HG03442 (cell line): Measurements from ENCODE around the gene METTL24.

ENCODE experiments used
- ATAC-seq: cut with Tn5 transposase; IDR thresholded peaks from one replicate; pipeline ENCODE4 v1.9.1; 2021; ENCODE audit warnings: mild to moderate bottlenecking, moderate library complexity; ENCODE audit not compliant: unreplicated experiment

The METTL24 gene, protein sequence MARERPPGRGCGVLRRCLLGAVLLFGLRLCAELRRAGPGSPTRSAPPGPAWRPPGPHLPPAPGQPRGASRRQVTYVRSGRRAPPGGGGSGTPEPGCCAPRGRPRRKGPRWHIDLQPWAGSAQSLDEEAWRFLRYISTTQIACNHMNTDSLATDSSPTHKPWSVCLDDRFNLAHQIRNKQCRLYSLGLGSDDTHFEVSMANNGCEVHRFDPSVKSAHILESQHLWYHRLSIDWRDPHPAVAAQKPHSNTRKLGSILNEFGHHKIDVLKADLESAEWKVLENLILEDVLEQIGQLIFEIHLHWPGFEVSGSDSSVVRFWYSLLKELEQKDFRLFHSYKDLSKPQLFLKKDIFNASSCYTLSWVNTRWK

DNA sequence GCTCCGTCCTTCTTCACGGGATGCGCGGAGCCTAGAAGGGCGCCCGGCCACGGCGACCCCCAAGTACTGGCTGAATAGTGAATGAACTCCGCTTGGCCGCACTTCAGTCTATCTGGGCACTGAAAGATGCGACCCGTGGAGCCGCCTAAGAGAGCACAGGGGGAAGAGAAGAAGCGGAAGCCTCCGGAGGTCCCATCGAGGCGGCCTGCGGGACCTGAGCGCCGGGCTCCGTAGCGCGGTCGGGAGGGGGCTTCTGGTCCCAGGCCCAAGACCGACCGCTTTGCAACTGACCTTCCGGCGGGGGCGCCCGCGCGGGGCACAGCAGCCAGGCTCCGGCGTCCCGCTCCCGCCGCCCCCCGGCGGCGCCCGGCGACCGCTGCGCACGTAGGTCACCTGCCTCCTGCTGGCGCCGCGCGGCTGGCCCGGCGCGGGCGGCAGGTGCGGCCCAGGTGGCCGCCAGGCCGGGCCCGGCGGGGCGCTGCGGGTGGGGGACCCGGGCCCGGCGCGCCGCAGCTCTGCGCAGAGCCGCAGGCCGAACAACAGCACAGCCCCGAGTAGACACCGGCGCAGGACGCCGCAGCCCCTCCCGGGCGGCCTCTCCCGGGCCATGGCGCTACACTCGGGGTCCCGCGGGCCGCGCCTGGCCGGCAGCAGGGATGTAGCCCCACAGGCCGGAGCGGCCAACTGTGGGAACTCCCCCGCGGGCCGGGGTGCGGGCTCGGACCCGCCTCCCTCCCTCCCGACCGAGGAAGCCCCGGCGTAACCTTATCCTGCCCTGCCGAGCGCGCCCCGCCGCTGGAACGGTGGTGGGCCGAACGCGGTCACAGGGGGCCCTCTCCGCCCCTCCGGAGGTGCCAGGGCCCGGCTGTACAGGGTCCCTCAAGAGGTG is at the start of gene METTL24:
Gene METTL24 (minus strand): TSS at position 686 of the 889 bp plus-strand sequence. CDS start 77 bp downstream, at position 609.
- ATAC-seq, result no peak

DNA sequence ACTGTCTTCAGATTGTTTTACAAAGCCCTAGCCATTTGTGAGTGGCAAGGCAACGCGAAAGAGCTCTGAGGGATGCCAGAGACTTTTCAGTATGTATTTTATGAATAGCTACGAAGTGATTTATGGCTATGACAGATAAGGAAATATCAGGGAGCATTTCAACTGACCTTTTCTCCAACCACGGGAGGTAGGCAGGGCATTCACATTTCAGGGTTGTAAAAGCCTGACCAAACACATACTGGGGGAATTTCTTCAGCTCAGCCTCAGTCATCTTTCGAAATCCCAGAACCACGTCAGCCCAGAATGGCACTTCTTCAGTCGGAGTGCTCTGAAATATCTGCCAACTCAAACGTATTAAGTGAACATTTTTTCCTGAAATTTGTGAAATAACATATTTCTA is 46.5 kb upstream of the METTL24 start:
- no peak for ATAC-seq

DNA sequence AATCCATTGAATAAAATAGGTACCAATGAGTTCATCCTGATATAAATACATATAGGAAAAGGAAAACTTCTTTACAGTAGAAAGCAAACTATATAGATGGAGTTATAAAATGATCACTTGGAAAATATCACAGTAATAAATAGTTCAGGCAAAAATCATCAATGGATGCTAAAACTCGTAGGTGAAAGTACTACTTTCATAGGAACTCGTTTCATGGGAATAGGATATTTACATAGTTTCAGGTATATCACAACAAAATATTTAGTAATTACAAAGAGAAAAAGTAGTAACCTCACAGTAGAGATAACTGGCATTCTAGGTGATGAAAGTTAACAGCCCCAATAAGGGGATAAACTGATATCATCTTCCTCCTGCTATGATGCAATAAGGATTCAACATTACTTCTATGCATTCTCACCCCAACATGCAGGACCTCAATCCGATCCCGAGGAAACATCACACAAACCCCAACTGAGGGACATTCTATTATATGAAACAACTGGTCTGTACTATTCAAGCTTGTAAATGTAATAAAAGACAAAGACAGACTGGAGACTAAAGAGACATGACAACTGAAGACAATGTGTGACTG is 43.5 kb upstream of the METTL24 start:
- no peak for ATAC-seq

DNA sequence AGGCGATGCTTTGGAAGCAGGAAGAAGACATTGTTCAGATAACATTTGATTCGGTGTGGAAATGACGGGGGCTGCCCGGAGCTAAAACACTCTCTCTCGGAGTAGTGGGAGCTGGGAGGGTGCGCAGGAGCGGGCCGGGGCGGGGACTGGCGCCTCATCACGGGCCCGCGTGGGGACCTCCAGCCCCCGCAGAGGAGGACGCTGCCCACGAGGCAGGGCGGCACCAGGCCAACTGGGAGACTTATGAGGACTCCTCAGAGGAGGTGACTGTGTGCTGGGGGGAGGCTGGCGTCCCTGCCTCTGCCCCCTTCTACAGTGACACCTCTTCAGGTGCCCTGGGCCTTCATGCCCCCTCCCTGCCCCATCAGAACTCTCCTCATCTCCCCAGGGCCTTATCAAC is 42.1 kb upstream of the METTL24 start:
- no peak for ATAC-seq

DNA sequence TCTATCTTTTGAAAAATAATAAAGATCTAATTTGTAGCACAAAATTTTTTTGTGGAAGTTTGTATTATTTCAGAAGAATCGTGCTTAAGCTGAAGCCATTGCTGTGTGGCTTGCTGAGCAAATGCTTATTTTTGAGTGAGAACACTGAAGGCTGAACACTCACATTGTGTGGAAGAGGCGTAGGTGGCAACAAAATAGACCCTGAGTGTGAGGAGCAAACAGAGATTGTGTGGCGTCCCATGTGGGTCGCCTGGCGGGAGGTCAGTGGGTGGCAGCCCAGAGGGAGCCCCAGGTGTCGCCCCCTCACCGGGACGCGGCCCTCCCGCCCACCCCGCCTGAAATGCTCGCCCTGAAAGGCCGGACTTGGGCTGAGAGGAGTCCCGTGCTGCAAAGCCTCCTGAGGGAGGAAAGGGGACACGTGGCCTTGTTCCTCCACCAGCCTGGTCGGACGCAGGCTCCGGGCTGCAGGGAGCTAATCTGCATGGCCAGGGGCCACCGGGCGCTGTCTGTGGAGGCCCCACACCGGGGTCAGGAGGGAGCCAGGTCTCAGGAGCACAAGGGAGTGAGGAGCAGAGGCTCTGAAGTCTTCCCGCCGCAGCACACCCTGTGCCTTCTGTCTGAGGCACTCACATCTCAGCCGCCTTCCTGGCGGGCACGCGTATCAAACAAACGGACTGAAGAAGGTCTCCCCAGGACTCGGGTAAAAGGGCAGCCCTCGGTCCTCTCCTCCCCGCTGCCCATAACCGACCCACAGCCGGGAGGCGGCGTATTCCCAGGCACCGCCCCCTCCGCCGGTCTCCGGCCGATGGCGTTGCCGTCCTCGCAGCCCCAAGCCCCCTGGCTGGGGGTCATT is 41.3 kb upstream of the METTL24 start:
- ATAC-seq, result no peak

DNA sequence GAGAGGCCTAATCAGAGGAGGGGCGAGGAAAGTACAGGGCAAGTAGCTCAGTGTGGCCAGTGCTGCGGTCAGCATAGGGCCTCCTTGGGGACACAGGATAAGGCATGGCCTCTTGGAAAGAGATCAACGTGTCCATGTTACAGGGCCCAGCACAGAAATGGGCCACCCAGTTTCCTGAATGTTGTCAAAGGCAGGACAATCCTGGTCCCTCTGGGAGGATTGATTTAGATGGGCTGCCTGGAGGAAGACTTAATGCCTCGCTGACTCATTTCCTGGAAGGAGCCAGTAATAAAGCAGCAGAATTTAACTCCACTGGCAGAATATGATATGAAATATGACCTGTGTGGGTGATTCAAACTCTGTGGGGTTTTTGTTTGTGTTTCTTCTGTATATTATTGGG is 40.6 kb upstream of the METTL24 start:
- no peak for ATAC-seq

DNA sequence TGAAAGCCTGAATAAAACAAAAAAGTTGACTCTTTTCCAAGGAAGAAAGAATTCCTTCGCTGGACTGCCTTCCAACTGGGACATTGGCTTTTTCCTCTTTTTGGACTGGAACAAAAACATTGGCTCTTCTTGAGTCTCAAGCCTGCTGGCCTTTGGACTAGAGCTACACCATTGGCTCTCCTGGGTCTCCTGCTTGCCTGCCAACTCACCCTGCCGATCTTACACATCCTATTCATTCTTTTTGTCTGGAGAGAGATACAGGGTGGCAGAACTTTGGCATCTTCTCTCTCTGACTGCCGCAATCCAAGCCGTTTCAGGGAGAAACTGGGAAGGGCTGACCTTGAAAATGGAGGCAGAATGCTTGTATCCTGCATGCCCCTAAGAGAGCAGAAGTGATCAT is 37.1 kb upstream of the METTL24 start:
- ATAC-seq, result no peak

DNA sequence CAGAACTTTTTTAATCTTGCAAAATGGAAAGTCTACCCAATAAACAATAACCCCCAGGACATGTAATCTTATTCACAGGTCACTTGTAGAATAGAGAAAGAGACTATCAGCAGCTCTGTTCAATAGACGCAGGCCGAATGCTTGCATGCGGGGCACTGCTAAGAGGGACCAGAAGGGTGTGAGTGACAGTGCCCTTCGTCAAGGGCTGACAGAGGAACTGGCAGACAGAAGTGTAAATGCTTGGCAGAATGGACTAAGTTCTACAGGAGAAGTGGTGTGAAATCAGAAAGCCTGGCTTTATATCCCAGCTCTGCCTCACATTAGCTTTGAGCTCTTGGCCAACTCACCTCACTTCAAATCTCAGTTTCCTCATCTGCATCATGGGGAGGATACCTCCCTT is 36.3 kb upstream of the METTL24 start:
- ATAC-seq, result no peak

DNA sequence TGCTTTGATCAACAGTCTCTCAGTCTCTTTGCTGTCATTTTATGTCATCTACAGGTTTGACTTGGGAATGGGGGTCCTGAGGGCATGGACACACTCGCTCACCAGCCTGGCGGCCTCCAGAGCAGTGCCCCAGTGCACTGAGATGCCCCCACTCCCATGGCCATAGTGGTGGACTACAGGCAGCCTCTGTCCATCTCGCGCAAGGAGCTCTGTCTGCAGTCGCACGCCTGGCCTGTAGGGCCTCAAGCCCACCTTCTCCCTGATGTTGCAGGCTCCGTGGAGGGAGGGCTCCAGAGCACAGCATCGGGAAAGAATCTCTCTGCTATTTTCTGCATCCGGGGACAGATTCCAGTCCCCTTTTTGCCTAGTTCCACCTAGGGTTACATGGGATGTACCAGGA is 34.6 kb upstream of the METTL24 start:
- ATAC-seq, result no peak

DNA sequence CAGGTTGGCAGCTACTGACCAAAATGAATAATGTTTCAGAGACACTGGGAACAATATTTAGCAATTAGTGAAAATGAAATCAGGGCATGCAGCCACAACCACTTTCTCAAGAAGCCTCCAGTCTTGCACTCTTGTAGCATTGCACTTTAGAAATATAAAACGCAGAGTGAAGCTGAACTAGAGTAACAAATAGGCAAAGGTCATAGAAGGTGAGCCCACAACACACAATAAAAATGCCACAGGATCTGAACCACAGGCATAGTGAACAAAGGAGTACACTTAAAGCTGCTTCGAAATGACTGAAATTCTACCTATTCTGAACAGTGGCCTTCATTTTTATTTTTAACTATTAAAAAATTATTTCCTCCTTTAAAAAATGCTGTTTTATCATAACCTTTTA is 32.3 kb upstream of the METTL24 start:
- ATAC-seq, result no peak

DNA sequence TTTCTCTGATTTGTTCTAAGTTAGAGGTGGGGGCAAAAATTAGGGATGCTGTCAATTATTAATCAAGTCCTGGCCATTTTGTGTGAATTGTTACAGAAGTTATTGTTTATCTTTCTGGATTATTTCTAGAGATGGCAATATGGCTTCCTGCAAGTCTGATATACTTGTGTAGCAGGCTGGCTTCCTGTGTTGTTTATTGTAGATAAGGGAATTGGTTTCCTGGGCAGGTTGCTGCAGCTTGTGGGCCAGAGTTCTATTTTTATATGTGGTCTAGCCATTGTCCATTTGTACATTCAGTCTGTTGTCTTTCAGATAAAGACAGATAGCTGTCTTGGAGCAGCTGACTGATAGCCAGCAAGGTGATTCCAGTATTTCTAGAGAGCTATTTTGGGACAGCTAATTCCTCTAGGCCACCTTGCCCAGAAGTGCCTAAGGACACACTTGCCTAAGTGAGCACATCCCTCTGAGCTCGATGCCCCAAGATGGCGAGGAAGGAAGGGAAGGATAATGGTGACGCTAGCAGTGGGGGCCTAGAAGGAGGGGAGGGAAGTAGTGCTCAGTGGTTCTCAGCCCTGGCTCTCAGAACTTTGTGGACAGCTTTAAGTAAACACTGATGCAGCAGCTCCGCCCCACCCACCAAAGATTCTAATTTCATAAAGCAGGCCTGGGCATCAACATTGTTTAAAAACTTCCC is 31.7 kb upstream of the METTL24 start:
- ATAC-seq, result no peak

DNA sequence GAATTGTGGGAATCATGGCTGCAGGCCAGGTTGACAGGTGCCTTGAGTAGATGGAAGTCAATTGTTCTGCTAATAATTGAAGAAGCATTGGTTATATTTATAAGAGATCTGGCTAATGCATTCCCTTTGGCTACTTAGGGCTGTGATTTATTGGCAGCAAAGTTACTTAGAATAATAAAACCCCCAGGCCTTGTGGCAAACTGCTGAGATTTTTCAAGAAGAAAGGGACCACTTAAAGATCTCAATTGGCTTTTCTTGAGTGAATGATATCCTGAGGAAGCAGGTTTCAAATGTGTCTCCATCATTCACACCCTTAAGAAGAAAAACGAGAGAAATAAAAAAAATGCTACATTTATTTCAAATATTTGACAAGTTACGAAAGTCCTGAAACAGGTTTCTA is 29.8 kb upstream of the METTL24 start:
- ATAC-seq, result no peak

DNA sequence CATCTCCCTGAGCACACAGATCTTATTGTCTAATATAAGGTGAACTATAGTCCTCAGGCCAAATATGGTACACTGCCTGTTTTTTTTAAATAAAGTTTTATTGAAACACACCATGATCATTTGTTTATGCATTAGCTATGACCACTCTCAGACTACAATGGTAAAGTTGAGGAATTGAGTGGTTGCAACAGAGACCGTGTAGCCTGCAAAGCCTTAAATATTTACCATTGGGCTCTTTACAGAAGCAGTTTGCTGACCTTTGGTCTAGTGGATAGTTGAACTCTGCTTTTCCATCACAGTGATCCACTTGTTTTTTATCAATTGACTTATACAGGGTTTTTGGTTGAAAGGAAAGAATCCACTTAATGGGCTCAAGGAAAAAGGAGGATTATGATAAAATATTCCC is 27.3 kb upstream of the METTL24 start:
- ATAC-seq, result no peak

DNA sequence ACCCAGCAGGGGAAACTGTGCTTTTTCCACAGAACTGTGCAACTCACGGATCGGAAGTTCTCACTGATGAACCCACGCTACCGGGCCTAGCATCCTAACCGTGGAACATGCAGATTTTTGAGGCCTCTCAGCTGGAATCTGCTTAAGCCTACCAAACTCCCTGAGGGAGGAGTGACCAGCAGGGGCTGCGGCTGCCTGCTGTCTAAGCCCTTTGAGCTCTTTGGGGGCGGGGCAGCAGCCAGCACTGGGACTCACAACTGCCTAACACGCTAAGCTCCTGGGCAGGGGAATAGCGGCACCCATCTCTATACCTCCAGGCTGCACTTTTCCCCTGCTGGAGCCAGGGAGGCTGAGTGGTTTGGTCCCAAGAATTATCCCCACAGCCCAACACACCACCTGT is 20.4 kb upstream of the METTL24 start:
- no peak for ATAC-seq

DNA sequence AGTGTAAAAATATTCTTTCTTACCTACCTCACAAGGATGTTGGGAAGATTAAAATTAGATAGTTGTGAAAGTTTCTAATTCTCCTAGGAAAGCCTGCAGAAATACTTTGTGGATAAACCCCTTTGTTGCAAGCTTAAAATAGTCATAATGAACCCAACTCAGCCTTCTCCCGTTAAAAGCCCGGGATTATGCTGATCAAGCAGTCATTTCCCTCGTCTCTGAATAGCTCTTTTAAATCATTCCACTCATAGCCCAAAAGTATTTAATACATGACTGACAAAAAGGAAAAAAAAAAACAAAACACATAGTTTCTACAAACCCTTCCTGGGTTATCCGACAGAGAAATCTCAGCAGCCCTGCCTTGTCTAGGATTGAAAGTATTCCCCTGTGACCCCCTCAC is 10.9 kb upstream of the METTL24 start:
- ATAC-seq, result no peak

DNA sequence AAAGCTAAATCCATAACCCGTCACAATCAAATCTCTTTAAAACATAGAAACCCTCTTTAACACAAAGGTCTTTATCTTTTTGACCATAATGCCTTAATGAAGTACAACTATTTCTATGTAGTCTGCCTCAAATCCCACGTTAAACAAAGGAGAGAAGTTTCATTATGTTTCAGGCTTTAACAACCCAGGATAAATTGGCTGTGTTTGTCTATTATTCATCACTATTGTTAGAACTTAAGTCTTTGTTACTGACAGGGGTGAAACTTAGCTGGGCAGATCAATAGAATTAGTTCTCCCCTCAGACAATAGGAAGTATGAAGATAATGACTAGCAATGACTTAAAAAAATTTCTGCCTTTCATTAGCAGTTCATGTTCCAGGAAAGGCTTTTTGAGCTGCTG is 10.1 kb upstream of the METTL24 start:
- ATAC-seq, result no peak

DNA sequence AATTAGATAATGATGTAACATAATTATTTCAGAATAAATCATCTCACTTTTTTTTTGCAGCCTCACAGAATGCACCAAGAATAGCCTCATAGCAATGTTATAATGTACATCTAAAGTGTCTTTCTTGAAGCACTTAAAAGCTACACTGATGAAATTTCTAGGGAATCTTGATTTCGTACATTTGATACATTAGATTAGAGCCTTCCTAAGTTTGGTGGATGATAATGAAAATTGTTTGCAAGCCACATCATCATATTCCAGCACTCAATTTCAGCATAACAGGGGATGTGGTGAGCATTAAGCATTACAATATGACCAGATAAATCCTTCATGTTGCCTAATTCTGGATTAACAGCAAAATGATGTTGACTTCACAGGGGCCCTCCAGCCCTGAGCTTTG is 9.7 kb upstream of the METTL24 start:
- no peak for ATAC-seq

DNA sequence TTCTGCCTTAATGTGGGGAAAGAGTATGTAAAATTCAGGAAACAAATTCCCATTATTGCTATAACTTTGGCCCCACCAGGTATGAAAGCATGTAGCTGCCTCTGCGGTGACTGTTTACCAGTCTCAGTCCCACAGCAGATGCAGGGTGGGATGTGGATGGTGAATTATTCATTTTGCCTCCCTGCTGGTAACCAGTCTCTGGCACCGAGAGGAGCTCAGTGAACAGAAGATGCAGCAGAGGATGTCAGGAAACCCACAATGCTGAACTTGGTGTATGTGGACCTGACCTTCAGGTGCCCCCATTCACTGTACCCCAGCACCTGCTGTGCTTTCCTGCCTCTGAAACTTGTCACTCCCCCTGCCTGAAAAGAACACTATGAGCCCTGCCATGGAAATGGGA is 8.8 kb upstream of the METTL24 start:
- no peak for ATAC-seq

DNA sequence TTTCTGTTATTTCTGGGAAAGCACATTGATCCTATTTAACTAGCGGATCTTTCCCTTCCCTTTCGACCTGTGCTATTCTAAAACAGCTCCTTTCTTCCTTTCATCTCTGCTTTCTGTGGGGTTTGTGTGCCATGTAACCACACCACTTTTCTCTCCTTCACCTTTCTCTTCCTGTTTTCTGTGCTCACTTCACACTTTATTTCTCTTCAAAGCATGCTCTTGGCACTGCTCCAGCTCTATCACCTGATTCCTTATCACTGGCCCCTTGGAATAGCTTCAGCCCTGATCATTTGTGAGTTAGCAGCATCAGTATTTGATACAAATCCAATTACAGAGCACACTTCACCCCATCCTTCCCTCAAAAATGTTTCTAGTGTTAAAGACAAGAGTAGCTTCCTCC is 8.1 kb upstream of the METTL24 start:
- ATAC-seq, result no peak

DNA sequence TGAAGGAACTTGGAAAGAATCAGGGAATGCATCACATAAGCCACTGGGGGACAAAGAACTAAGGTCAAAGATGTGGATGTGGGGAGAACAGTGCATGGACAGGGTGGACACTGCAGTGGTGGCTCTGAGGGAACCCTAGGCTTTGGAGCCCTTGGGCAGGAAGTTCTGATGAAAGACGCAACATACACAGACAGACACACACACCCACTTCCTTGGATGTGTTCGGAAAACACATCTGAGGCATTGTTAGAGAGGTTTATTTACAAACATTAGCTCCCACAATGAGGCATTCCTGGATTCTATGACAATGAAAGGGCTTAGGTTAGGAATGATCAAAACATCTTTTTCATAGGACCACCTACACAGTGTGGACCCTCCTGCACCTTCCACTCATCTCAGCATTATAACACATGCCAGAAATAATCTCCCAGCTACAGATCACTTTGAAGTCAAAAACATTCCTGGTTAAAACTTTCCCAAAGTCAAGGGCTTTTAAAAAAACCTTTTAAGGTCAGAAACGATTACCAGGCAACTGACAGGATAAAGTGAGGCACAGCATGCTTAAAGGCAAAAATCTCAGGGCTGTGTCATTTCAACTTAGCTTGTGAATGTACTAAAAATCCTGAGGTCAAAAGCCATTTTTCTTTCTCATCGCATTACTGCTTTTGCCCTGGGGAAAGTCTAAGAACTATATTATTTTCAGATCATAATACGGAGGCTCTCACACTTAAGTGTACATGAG is 6.4 kb upstream of the METTL24 start:
- no peak for ATAC-seq
